Fibroblast of the conjunctiva (primary cell): ENCODE measurements around the gene TMEM61.
"Not testable (repeated sequence)": the region's sequence is repeated elsewhere in the genome, so short reads cannot be mapped to it uniquely, and the experiment has no call there.

Experiments used
- DNase-seq: peaks from one replicate; pipeline ENCODE4 v3.0.0-alpha.2; 2010; ENCODE audit warnings: low read depth

Gene TMEM61

DNA sequence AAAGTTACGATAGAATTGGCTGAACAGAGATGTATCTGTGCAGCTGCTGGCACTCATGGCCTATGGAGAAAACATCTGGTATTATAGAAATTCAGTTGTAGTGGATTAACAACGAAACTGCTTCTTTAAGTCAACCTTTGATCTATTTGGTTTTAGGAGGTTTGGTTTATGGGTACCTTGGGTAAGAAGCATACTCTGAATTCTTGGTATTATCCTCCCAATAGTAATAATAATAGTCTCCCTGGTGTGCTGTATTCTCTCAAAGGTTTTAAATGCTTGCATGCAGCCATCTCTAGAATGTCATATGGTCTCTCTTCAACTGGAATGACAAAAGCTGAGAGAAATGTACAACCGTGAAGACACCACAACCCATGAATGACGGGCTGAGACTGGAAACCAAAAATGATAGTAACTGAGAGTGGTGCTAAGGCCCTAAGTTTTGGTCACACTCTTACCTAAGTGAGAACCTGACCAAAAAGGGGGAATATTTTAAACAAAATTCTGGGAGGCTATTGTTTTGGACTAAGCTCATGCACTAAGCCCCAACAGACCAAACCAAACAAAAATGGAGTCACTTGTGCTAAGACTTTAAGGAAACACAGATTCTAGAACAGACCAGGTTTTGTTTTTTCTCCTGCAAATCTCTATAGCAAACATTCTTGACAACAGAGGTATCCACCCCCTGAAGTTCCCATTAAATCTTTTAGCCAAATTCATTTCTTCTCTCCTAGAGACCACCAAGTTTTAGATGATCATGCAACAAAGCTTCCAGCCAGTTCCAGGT lies 17.6 kb upstream of the TMEM61 start:
- DNase-seq = no peak

GRCh38 chr1:54963829-54964228 lies 16.6 kb upstream of the TMEM61 start:
- not testable (repeated sequence) for DNase-seq

- peak; percentile 22 for DNase-seq
These were observed 14.6 kb upstream of the TMEM61 start for GRCh38 chr1:54965624-54966340.

DNA sequence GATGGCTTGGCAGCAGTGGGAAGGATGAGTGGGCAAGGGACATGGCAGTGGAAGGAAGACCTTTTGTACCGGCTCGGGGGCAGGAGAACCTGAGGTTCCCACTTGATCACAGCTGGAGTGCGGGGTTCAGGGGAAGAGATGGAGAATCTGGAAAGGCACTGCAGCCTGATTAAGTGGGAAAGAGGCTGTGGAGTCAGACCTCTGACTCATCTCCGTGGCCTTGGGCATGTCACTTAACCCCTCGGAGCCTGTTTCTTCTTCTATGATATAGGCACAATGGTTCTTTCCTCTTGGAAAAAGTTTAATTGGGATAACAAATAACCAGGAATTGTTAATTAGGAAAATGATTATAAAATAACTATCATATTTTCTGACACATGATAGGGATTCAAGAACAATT lies 13.1 kb upstream of the TMEM61 start:
- DNase-seq = no peak

DNA sequence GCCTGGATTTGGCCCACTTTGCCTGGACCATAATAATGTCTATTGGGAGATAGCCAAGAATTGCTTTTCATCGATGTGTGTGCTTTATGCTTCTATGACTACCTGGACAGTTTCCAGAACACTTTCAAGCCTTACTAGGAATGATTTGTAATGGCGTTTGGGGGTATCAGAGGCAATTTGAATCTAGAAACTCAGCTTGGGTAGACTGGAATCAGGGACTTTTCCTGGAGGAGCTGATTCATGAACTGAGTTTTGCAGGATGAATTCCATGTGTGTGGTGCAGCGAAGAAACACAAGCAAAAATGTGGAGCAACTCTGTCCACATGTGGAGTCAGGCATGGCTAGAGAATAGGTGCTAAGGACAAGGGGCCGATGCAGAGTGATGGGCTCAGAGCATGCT lies 11.9 kb upstream of the TMEM61 start:
- DNase-seq = no peak

GRCh38 chr1:54969879-54970278 lies 10.5 kb upstream of the TMEM61 start:
- no peak for DNase-seq

DNA sequence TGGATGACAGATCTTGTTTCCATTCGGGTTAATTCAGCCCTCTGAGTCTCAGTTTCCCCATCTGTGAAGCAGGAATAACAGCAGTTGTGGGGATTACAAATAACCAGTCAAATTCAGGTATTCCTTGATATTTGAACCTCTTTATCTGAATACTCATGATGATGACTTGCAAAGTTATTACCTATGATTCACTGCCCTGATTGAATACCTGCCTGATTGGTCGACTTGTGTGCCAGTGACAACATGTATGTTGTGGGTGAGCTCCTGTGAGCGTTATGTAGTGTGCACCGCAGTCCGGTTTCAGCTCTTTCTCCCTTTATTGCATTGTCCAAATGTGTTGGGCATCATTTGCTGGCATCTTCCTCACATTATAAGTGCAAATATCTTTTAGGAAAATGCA lies 9.5 kb upstream of the TMEM61 start:
- DNase-seq = no peak

GRCh38 chr1:54971317-54971791 lies 9.1 kb upstream of the TMEM61 start:
- no peak for DNase-seq

GRCh38 chr1:54972436-54972835 lies 8.0 kb upstream of the TMEM61 start:
- DNase-seq = no peak

DNA sequence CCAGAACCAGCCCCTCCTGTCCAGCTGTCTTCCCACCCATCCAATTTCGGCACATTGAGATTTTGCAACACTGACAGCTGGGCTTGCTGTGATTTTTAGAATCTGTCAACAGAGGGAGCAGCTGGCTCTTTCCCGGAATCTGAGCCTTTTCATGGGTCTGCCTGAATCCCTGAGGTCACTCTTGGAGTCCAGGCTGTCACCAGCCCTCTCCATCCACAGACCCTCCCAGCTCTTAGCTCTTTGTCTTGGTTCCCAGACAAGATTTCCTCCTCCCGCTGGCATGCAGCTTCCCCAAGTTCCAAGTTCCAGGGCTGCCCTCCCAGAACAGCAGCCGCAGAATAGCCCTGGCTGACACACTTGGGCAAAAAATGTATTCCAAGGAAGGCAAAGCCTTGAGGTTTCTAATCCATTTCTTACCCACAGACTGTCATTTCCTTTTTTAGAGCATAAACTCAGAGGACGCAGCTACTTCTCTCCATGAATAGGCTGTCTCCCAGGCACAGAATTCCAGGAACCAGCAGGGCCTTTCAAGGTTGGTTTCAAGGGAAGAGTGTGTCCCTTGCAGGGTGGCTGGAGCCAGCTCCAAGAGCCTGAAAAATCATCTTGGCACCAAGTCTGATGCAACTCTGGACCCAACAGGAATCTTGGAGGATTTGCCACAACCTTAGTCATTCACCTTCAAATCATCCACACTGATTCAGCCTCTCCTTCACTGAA lies 7.1 kb upstream of the TMEM61 start:
- no peak for DNase-seq

- no peak for DNase-seq
These were observed 4.9 kb upstream of the TMEM61 start for GRCh38 chr1:54975356-54976108.

- DNase-seq = no peak
These were observed 3.7 kb upstream of the TMEM61 start for GRCh38 chr1:54976747-54977146.

DNA sequence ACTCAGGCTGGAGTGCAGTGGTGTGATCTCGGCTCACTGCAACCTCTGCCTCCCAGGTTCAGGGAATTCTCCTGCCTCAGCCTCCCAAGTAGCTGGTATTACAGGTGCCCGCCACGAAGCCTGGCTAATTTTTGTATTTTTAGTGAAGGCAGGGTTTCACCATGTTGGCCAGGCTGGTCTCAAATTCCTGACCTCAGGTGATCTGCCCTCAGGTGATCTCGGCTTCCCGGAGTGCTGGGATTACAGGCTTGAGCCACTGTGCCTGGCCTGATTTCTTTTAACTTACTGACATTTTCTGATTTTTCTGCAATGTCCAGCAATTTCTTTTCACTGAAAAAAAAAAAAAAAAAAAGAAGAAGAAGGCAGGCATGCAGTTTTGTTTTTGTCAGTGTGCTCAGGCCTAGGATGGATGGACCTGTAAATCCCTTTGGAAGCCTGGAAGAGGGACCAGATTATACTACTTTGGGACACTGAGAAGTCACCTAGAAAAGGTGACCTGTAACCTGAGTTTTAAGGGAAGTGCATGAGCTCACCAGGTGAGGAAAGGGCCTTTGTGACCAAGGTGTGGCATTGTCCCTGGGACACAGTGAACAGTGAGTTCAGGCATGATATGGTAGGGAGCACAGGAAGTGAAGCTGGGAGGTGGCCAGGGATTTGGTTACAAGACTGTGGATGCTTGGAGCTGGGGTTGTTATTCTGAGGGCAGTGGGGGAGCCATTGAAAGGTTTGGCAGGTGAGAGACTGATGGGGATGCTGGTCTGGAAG lies 2.7 kb upstream of the TMEM61 start:
- DNase-seq = no peak

DNA sequence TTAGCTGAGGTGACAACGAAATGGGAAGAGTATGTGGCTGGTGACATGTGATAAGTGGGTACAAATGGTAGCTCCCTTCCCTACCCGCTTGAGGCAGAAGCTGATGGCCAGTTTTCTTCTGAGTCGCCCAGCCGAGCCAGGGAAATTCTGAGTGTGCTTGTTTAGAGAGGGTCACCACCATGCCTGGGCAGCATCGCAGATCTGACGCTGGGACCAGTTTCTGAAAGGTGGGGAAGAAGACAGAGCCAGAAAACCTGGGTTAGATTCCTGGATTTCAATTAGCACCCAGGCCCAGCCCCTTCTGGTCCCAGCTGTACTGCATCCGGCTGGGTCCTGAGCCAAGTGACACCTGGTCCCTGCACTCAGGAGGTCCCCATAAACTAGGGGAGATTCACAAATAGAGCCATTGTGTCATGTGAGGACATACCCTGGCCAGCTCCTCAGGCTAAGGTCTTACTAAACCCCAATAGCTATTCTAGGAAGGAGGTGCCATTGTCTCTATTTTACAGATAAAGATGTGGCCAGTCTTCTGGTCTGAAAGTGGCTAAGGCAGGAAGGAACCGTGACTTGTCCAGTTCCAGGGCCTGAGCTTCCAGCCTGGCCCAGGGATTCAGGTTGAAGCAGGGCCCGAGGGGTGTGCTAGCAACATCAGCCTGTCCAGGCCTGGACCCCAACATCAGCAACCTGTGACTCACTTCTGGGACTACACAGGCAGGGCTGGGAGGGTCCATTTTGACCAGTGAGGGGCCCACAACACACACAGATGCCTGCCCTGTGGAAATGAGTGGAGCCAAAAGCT lies 1.7 kb upstream of the TMEM61 start:
- DNase-seq = no peak

DNA sequence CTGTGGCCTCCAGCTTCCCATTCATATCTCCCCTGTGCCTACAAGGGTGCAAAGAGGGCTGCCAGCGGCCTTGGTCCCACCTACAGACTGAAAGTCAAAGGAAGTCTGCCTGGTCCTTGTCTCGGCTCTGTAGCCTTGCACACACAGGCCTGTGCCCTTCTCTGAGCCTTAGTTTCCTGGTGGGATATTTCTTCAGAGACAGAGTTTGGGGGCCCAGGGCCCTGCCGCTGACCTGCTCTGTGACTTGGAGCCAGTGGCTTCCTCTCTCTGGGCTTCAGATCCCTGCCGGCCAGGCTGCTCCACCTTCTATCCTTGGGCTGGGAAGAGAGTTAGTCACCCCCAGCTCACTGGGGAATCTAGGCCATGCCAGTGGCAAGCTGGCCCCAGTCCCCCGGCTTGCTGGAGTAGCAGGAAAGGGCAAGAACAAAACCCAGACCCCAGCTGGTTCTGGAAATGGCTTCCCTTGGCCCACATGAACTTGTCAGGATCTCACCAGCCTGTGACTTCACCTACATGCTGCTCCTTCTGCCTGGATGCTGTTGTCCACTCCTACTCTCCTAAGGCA lies 1.0 kb upstream of the TMEM61 start:
- no peak for DNase-seq

DNA sequence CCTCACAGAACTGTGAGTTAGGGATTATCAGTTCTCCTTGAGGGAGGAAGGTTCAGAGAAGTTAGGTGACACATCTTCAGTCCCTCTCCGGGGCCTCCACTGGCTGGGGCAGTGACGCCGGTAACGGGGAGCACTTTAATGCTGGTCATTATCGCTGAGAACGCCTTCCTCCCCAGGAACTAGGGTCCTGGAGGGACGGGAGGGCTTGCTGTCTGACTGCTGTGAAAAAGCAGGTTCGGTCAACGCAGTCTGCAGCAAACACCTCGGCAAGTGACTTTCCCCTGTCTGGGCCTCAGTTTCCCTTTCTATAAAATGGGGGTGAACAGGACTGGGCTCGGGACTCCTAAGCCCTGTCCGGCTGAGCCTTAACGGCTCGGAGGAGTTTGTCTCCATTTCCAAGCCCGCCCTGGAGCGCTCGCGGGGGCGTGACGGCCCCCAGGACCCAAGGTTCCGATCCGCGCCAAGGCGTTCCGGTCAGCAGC lies 341 bp upstream of the TMEM61 start:
- no peak for DNase-seq

- no peak for DNase-seq
These were observed 1.0 kb downstream of the TMEM61 start for GRCh38 chr1:54981466-54981865.

GRCh38 chr1:54982739-54983138 lies 2.3 kb downstream of the TMEM61 start:
- no peak for DNase-seq

- no peak for DNase-seq
These were observed 3.9 kb downstream of the TMEM61 start for GRCh38 chr1:54984131-54984842.
